ENCODE results near the gene ROM1. TPM values are rescaled to one million over a fixed set of nuclear protein-coding genes. Genes with fewer than 3 reads are reported as not detected.

The ROM1 gene
- total RNA-seq, 2 donors from 2014 or later, result 11.4 to 12.6 TPM

GRCh38 chr11:62621027-62621566, 8.0 kb downstream of the ROM1 start:
- no peaks in the 10 kb centered on the region for H3K27me3 ChIP-seq (replicated peaks; ENCODE audit: insufficient read depth)
- ATAC-seq (ENCODE audit: insufficient number of reproducible peaks, low FRiP score, low read depth) (no peak), DNase-seq (ENCODE audit: low spot score) (no peak)
- H3K4me1 ChIP-seq (ENCODE audit: control insufficient read depth in 1 of 2, low read depth in 2 of 2), result peaks cover 7 to 22% of the 10 kb centered on the region in 2 donors
- peaks cover 22% of the 10 kb centered on the region for H3K36me3 ChIP-seq
- peak overlapping the region; percentile 83 to 97 for H3K27ac ChIP-seq
- H3K9me3 ChIP-seq, result no peaks in the 10 kb centered on the region
- no peak for TF ChIP-seq CTCF (IDR thresholded peaks at IDR 0.05)
- peak overlapping the region; percentile 89 for H3K4me3 ChIP-seq

GRCh38 chr11:62621567-62622470, 8.8 kb downstream of the ROM1 start, which contains the start of gene B3GAT3:
Gene B3GAT3 (minus strand): TSS chr11:62621986. CDS start chr11:62621947, 39 bp downstream.
- peaks cover 22% of the 10 kb centered on the region for H3K36me3 ChIP-seq
- H3K9me3 ChIP-seq, result no peaks in the 10 kb centered on the region
- H3K27me3 ChIP-seq (replicated peaks; ENCODE audit: insufficient read depth), result no peaks in the 10 kb centered on the region
- DNase-seq (ENCODE audit: low spot score) (peak; percentile 93), ATAC-seq (ENCODE audit: insufficient number of reproducible peaks, low FRiP score, low read depth) (peak; percentile 94)
- no peak for TF ChIP-seq CTCF (IDR thresholded peaks at IDR 0.05)
- peak within 1 kb of the TSS; percentile 89 for H3K4me3 ChIP-seq
- peaks cover 7 to 22% of the 10 kb centered on the region in 2 donors for H3K4me1 ChIP-seq (ENCODE audit: control insufficient read depth in 1 of 2, low read depth in 2 of 2)
- H3K27ac ChIP-seq, result peak within 1 kb of the TSS; percentile 83 to 97

GRCh38 chr11:62622476-62623089, 9.5 kb downstream of the ROM1 start:
- Histone ChIP-seq H3K27me3 (replicated peaks; ENCODE audit: insufficient read depth) (no peaks in the 10 kb centered on the region), H3K4me1 (ENCODE audit: control insufficient read depth in 1 of 2, low read depth in 2 of 2) (peaks cover 7 to 22% of the 10 kb centered on the region in 2 donors), H3K9me3 (no peaks in the 10 kb centered on the region), H3K27ac (peak overlapping the region; percentile 83 to 97), H3K36me3 (peaks cover 19% of the 10 kb centered on the region), H3K4me3 (peak overlapping the region; percentile 89)
- no peak for DNase-seq (ENCODE audit: low spot score)
- ATAC-seq (ENCODE audit: insufficient number of reproducible peaks, low FRiP score, low read depth), result no peak
- no peak for TF ChIP-seq CTCF (IDR thresholded peaks at IDR 0.05)

- Histone ChIP-seq H3K4me1 (ENCODE audit: control insufficient read depth in 1 of 2, low read depth in 2 of 2) (peaks cover 0 to under 1% of the 10 kb centered on the region in 2 donors), H3K27ac (no peak overlapping the region), H3K4me3 (no peak overlapping the region), H3K27me3 (replicated peaks; ENCODE audit: insufficient read depth) (no peaks in the 10 kb centered on the region), H3K36me3 (peaks cover 66% of the 10 kb centered on the region), H3K9me3 (no peaks in the 10 kb centered on the region)
- TF ChIP-seq CTCF (IDR thresholded peaks at IDR 0.05), result no peak
- ATAC-seq (ENCODE audit: insufficient number of reproducible peaks, low FRiP score, low read depth) (no peak), DNase-seq (ENCODE audit: low spot score) (no peak)
Observed at GRCh38 chr11:62627713-62628112, 14.7 kb downstream of the ROM1 start.

GRCh38 chr11:62632492-62632891, 19.4 kb downstream of the ROM1 start:
- no peaks in the 10 kb centered on the region for H3K4me1 ChIP-seq (ENCODE audit: control insufficient read depth in 1 of 2, low read depth in 2 of 2)
- no peak for TF ChIP-seq CTCF (IDR thresholded peaks at IDR 0.05)
- H3K36me3 ChIP-seq, result peaks cover 84% of the 10 kb centered on the region
- H3K9me3 ChIP-seq, result no peaks in the 10 kb centered on the region
- H3K27me3 ChIP-seq (replicated peaks; ENCODE audit: insufficient read depth), result no peaks in the 10 kb centered on the region
- DNase-seq (ENCODE audit: low spot score) (no peak), ATAC-seq (ENCODE audit: insufficient number of reproducible peaks, low FRiP score, low read depth) (no peak)
- H3K27ac ChIP-seq, result no peak overlapping the region
- no peak overlapping the region for H3K4me3 ChIP-seq

Data from thoracic aorta (tissue), 2 donors.